Mammary epithelial cell (primary cell): ENCODE measurements around the gene PPT2.
"Not testable (repeated sequence)": the region's sequence is repeated elsewhere in the genome, so short reads cannot be mapped to it uniquely, and the experiment has no call there.

ENCODE experiments used
- EZH2 ChIP-seq: IDR thresholded peaks from 2 replicates; pipeline ENCODE4 v1.6.1; 2012; ENCODE audit warnings: low read length, inconsistent platforms, borderline replicate concordance
- TF ChIP-seq, protein P1 (sequence below), 2 donors: IDR thresholded peaks in 1 of 2; conservative IDR thresholded peaks in 1 of 2; 2 replicates each; pipeline ENCODE4 v1.5.1; 2011 to 2012; ENCODE audit warnings: inconsistent platforms in 2 of 2, low read length in 2 of 2, mild to moderate bottlenecking in 2 of 2, control low read depth in 1 of 2, low read depth in 1 of 2; ENCODE audit not compliant: insufficient read depth in 1 of 2; ENCODE audit errors: extremely low read depth in 1 of 2

DNA sequence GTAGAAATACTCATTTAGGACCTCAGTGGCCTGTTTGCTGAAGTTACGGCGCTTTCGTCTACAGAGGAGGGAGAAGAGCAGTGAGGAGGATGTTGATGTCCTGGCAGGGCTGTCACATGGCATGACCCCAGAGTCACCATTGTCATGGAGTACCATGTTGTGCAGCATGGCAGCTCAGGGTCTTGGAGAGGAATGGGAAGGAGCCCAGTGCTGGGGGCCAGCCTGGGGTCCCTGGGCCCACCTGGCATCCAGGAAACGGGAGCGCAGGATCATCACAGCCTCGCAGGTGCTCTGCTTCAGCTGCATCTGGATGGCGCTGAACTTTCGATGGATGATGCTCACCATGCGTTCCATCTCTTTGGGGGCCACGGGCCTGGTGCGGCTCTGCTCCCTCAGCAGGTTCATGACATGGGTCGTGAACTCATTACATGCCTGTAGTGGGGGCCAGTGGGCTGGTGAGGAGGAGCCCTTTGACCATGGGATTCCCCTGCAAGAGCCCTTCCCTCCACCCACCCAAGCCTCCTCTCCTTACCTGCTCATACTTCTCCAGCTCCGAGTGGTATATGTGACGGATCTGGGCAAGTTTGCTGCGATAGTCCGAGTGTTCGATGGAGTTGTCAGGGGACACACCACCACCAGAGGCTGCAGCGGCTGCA is 33.9 kb downstream of the PPT2 start:
- TF ChIP-seq, protein P1, sequence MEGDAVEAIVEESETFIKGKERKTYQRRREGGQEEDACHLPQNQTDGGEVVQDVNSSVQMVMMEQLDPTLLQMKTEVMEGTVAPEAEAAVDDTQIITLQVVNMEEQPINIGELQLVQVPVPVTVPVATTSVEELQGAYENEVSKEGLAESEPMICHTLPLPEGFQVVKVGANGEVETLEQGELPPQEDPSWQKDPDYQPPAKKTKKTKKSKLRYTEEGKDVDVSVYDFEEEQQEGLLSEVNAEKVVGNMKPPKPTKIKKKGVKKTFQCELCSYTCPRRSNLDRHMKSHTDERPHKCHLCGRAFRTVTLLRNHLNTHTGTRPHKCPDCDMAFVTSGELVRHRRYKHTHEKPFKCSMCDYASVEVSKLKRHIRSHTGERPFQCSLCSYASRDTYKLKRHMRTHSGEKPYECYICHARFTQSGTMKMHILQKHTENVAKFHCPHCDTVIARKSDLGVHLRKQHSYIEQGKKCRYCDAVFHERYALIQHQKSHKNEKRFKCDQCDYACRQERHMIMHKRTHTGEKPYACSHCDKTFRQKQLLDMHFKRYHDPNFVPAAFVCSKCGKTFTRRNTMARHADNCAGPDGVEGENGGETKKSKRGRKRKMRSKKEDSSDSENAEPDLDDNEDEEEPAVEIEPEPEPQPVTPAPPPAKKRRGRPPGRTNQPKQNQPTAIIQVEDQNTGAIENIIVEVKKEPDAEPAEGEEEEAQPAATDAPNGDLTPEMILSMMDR (conservative IDR thresholded peaks at IDR 0.05 in 1 of 2, IDR thresholded peaks at IDR 0.05 in 1 of 2; ENCODE audit: extremely low read depth in 1 of 2, insufficient read depth in 1 of 2, low read depth in 1 of 2, low read length in 2 of 2) = not testable (repeated sequence)
- TF ChIP-seq EZH2 = not testable (repeated sequence)
